Activated CD8-positive, alpha-beta memory T cell treated with anti-CD3 and anti-CD28 coated beads, Interleukin-2, amount 50 U/mL, for 48 hours (primary cell): Measurements from ENCODE around the gene PCSK7.
"Not testable (repeated sequence)": the region's sequence is repeated elsewhere in the genome, so short reads cannot be mapped to it uniquely, and the experiment has no call there.

ENCODE experiments used
- DNase-seq: peaks from one replicate; pipeline ENCODE4 v3.0.0-alpha.2; 2020

PCSK7 gene

DNA sequence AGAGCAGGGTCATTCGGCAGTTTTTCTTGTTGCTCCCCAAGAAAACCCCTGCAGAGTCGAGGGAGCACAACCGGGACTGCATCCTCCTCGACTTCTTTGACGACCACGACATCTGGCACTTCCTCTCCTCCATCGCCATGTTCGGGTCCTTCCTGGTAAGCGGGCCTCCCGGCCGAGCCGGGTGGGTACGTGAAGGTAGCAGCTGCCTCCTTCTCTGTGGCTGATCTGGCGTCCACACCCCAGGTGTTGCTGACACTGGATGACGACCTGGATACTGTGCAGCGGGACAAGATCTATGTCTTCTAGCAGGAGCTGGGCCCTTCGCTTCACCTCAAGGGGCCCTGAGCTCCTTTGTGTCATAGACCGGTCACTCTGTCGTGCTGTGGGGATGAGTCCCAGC, 36.1 kb downstream of the PCSK7 start:
- no peak for DNase-seq

DNA sequence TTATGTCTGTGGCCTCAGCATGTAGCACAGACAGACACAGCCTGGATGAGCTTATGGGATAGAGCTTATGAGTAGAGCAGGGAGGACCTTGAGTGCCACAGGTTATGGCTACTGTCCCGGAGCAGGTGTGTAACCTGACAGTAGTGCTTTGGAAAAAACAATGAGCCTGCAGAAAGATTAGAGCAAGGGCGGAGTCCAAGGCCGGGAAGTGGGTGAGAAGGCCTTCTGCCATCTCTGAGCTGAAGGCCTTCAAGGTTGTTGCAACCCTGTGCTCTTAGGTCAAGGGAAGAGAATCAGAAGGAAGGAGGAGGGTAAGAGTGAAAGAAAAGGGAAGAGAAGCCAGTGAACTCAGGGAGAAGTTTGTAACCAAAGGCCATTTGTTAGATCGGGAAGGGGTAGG, 36.6 kb downstream of the PCSK7 start:
- DNase-seq, result no peak

DNA sequence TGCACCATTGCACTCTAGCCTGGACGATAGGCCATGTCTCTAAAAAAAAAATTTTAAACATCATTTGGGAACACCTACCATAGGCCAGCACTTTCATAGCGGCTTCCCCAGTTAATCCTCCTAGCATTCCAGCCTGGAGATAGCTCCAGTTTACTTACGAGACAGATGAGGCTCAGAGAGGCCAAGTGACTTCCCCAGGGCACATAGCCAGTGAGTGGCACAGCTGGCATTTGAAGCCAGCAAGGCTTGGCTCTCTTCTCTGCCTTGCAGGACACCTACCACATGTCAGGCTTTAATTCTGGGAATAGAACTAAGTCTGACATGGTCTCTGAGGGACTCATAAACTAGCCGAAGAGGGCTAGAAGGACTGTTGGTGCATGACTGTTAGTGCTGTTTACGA, 37.6 kb downstream of the PCSK7 start:
- DNase-seq, result no peak

DNA sequence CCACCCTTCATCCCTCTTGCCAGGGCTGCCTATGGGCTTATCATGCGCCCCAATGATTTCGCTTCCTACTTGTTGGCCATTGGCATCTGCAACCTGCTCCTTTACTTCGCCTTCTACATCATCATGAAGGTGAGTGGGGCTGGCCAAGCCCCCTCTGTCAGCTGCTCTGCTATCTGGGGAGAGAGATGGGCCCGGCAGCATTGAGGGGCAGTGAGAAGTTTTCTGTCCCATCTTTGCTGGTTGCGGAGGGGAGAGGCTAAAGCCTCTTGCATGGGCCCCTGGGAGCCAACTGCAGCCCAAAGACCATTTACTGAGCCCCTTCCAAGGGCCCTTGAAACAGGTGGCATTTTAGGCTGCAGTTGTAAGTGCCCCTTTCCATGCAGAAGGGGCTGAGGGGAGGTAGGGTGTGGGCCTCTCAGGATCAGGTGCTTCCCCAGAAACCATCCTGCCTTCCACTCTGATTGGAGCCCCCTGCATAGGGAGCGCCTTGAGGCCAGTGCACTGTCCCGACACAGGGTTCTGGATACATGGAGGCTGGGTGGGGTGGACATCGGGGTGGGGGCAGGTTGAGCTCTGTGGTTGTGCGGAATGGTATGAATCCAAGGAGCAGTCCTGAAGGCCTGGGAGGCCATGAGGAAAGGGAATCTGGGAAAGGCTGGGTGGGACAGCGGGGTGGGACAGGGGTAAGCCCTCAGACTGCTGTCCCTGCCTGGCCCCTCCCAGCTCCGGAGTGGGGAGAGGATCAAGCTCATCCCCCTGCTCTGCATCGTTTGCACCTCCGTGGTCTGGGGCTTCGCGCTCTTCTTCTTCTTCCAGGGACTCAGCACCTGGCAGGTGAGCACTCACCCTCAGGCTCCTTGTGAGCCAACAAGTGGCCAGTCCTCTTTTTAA, 38.5 kb downstream of the PCSK7 start:
- DNase-seq, result no peak

GRCh38 chr11:117192401-117192875, 39.4 kb downstream of the PCSK7 start:
- DNase-seq, result no peak

DNA sequence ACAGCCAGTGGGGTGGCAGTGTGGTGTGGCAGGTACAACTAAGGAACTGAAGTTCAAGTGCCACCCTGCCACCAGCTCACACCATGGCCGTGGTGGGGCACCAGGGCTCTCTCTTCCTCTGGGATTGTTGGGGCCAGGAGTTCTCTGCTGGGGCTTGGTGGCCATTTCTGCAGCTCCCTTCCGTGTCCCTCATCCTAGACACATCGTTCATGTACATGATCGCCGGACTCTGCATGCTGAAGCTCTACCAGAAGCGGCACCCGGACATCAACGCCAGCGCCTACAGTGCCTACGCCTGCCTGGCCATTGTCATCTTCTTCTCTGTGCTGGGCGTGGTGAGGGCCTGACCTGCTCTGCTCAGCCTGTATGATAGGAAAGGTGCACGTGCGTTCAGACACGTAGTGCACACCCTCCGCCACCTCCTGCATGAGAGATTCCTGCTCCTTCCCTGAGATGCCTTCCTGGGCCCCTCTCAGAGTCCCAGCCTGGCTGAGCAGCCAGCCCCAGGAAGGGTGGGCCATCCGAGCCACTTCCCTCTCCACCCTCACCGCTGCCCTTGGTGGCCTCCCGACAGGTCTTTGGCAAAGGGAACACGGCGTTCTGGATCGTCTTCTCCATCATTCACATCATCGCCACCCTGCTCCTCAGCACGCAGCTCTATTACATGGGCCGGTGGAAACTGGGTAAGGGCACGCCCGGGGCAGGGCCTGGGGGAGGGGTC, 40.0 kb downstream of the PCSK7 start:
- DNase-seq, result no peak

DNA sequence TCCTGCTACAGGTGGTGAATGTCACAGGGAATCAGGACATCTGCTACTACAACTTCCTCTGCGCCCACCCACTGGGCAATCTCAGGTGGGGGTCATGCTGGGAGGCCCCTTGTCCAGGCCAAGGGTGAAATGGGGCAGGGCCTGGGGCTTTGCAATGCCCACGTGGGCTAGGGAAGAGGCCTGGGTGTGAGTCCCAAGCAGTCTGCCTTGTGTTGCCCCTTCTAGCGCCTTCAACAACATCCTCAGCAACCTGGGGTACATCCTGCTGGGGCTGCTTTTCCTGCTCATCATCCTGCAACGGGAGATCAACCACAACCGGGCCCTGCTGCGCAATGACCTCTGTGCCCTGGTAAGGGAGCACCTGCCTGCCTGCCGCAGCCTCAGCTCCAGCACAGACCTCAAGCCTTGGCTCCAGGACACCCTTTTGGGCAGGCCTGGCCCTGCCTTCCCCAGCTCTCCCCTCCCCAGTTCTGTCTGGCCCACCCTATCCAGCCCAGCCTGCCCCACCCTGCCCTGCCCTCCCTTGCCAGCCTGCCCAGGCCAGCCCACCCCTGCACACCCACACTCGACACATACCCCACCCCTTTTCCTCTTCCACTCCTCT, 41.8 kb downstream of the PCSK7 start:
- DNase-seq, result no peak

GRCh38 chr11:117189191-117189940, 42.5 kb downstream of the PCSK7 start:
- DNase-seq, result peak; percentile 42

- DNase-seq, result no peak
Measured at GRCh38 chr11:117188620-117189081, 43.2 kb downstream of the PCSK7 start.

- DNase-seq, result peak; percentile 50
Measured at GRCh38 chr11:117187799-117188481, 43.9 kb downstream of the PCSK7 start.

DNA sequence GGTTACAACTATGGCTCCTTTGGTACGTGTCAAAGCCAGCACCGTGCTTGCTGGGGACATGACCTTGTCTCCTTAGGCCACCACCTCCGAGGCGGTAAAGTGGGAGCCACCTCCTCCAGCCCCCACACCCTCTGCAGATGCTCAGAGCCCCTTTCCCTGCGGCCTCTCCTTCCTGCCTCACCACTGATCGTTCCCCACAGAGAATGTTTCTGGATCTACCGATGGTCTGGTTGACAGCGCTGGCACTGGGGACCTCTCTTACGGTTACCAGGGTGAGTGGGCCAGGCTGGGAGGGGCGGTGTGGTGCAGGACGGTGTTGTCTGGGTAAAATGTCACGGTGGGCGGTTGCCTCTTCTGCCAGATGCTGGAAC, 44.5 kb downstream of the PCSK7 start:
- peak; percentile 41 for DNase-seq

GRCh38 chr11:117187007-117187406, 44.9 kb downstream of the PCSK7 start:
- peak; percentile 20 for DNase-seq

DNA sequence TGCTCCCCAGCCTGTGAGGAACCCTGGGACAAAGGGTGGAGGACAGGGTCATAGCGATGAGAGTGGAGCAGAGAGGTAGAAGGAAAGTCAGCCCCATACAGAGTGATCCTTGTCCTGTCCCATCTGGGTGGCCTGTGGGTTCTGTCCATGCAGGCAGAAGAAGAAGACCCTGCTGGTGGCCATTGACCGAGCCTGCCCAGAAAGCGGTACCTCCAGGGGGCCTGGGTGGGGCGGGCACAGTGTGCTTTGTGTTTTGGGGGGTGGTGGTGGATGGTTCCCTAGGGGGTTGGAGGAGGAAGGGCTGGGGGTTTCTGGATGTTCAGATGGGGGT, 45.5 kb downstream of the PCSK7 start:
- DNase-seq, result no peak

DNA sequence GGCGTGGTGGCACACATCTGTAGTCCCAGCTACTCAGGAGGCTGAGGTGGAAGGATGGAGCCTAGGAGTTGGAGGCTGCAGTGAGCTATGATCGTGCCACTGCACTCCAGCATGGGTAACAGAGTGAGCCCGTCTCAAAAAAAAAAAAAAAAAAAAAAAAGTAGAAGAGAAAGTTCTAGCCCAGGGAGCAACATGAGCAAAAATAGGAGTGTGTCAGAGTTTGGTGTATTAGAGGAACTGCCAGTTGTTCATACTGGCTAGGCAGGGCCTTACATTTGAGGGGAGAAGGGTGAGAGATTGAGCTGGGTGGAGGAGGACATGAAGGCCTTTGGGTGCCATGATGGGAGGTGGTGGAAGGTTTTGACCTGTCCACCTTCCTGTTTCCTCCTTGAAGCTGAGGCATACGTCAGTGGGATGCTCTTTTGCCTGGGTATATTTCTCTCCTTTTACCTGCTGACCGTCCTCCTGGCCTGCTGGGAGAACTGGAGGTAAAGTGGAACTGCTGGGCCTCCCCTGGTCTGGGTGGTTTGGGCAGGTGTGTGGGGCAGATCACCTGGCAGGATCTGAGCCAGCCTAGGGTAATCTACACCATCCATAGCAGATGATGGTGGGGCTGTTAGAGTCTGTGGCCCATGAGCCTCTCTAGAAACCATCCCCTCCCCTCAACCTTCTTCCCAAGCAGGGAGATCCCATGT, 46.0 kb downstream of the PCSK7 start:
- peak; percentile 35 for DNase-seq

DNA sequence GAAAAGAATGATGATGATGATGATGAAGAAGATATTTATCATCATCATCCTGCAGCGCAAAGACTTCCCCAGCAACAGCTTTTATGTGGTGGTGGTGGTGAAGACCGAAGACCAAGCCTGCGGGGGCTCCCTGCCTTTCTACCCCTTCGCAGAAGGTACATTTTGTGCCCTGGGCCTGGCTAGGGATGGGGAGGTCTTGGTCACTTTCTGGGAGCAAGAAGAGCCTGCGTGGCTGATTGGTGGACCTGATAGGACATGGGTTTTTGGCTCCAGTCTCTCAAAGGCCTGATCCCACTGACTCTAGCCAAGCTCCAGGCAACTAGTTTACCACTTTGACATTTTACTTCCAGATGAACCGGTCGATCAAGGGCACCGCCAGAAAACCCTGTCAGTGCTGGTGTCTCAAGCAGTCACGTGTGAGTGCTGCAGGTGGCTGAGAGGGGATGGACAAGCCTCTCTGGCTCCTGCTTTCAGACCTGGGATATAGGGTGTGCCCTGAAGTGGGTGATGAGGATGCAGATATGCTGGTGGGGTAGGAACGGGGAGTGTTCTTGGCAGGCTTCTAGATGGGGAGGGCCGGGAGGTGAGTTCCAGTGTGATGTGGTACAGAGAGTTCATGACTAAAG, 48.0 kb downstream of the PCSK7 start:
- DNase-seq, result peak; percentile 43

GRCh38 chr11:117183178-117183577, 48.7 kb downstream of the PCSK7 start:
- DNase-seq, result not testable (repeated sequence)

- peak; percentile 39 for DNase-seq
Measured at GRCh38 chr11:117182551-117182935, 49.3 kb downstream of the PCSK7 start.

GRCh38 chr11:117181586-117182550, 50.0 kb downstream of the PCSK7 start:
- peak; percentile 46 for DNase-seq

DNA sequence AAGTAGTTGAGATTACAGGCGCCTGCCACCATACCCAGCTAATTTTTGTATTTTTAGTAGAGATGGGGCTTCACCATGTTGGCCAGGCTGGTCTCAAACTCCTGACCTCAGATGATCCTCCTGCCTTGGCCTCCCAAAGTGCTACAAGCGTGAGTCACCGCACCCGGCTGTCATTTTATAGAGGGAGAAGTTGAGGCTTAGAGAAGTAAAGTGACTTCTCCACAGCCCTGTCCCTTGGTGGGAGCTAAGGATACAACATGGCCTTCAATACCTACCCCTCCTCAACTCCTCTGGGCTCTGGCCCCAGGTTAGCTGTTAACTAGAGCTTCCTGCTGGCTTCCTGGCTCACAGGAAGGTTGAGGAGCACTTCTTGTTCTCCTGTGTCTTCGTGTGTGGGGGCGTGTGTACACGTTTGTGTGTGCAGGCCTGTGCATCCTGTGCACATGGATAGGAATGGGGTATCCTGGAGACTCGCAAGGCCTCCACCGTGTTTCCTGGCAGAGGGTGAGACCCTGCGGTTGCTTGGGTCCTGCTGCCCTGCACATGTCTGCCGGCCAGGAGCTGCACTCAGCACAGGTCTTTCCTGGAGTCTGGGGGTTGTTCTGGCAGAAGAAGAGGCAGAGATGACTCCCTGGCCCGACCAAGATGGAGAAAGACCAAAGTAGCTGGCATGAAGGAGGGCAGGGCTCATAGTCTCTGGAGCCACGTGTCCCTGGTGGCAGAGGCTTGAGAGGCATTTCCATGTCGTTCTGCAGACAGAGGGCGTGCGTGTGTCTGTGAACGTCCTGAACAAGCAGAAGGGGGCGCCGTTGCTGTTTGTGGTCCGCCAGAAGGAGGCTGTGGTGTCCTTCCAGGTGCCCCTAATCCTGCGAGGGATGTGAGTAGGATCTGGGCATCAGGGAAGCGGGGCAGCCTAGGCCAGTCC, 51.0 kb downstream of the PCSK7 start:
- DNase-seq, result peak; percentile 80
